BE2C (cell line): ENCODE measurements around the gene FCAMR.

ENCODE experiments used
- DNase-seq: peaks from one replicate; pipeline ENCODE4 v3.0.0-alpha.2; 2020
- H3K27me3 ChIP-seq: fragments of 250-450 bp; sonication (Bioruptor Pico); 2 replicates; pipeline ENCODE4 v1.5.1; 2020; ENCODE audit warnings: mild to moderate bottlenecking
- H3K36me3 ChIP-seq: fragments of 250-450 bp; sonication (Bioruptor Pico); 2 replicates; pipeline ENCODE4 v1.5.1; 2020; ENCODE audit warnings: mild to moderate bottlenecking
- H3K4me1 ChIP-seq: fragments of 250-450 bp; sonication (Bioruptor Pico); 2 replicates; pipeline ENCODE4 v1.5.1; 2020
- H3K4me3 ChIP-seq: 2 replicates; pipeline ENCODE4 v1.5.1; 2011; ENCODE audit warnings: low read depth, low read length
- H3K9me3 ChIP-seq: fragments of 250-450 bp; sonication (Bioruptor Pico); 2 replicates; pipeline ENCODE4 v1.5.1; 2020
- CTCF ChIP-seq: IDR thresholded peaks from 2 replicates; pipeline ENCODE4 v1.5.1; 2012; ENCODE audit warnings: mild to moderate bottlenecking, low read depth, low read length

Gene FCAMR

GRCh38 chr1:206974140-206974539 lies 3.9 kb upstream of the FCAMR start:
- no peak for DNase-seq
- Histone ChIP-seq H3K36me3 (no peaks in the 10 kb centered on the region), H3K4me1 (no peaks in the 10 kb centered on the region), H3K9me3 (no peaks in the 10 kb centered on the region), H3K4me3 (no peak overlapping the region), H3K27me3 (peaks cover 29% of the 10 kb centered on the region)
- no peak for TF ChIP-seq CTCF

GRCh38 chr1:206972728-206973127 lies 2.5 kb upstream of the FCAMR start:
- no peak for DNase-seq
- H3K36me3 ChIP-seq: no peaks in the 10 kb centered on the region
- no peaks in the 10 kb centered on the region for H3K9me3 ChIP-seq
- H3K27me3 ChIP-seq: peaks cover 19% of the 10 kb centered on the region
- TF ChIP-seq CTCF: no peak
- H3K4me3 ChIP-seq: no peak overlapping the region
- H3K4me1 ChIP-seq: no peaks in the 10 kb centered on the region

- Histone ChIP-seq H3K27me3 (peaks cover 16% of the 10 kb centered on the region), H3K4me1 (no peaks in the 10 kb centered on the region), H3K9me3 (no peaks in the 10 kb centered on the region), H3K36me3 (no peaks in the 10 kb centered on the region), H3K4me3 (no peak overlapping the region)
- no peak for DNase-seq
- no peak for TF ChIP-seq CTCF
Measured at GRCh38 chr1:206971029-206971655, 882 bp upstream of the FCAMR start.

- Histone ChIP-seq H3K27me3 (peaks cover 16% of the 10 kb centered on the region), H3K4me3 (no peak overlapping the region), H3K4me1 (no peaks in the 10 kb centered on the region), H3K36me3 (no peaks in the 10 kb centered on the region), H3K9me3 (no peaks in the 10 kb centered on the region)
- DNase-seq: no peak
- no peak for TF ChIP-seq CTCF
Measured at GRCh38 chr1:206969090-206969489, 1.2 kb downstream of the FCAMR start.

- Histone ChIP-seq H3K4me3 (no peak overlapping the region), H3K9me3 (no peaks in the 10 kb centered on the region), H3K36me3 (no peaks in the 10 kb centered on the region), H3K27me3 (peaks cover 16% of the 10 kb centered on the region), H3K4me1 (no peaks in the 10 kb centered on the region)
- TF ChIP-seq CTCF: no peak
- DNase-seq: no peak
Measured at GRCh38 chr1:206967096-206967849, 3.0 kb downstream of the FCAMR start.

GRCh38 chr1:206965781-206966180 lies 4.5 kb downstream of the FCAMR start:
- Histone ChIP-seq H3K4me3 (no peak overlapping the region), H3K9me3 (no peaks in the 10 kb centered on the region), H3K4me1 (no peaks in the 10 kb centered on the region), H3K36me3 (no peaks in the 10 kb centered on the region), H3K27me3 (peaks cover 8% of the 10 kb centered on the region)
- no peak for TF ChIP-seq CTCF
- no peak for DNase-seq
